Panc1 (cell line): Measurements from ENCODE around the gene MAPK8IP2. TPM values are rescaled to one million over a fixed set of nuclear protein-coding genes. Genes with fewer than 3 reads are reported as not detected.
"Not testable (repeated sequence)": the region's sequence is repeated elsewhere in the genome, so short reads cannot be mapped to it uniquely, and the experiment has no call there.

Experiments
- ATAC-seq: fragments of 200-7000 bp; cut with Tn5 transposase; 2 replicates; pipeline ENCODE4 v1.9.1; 2020; ENCODE audit warnings: mild to moderate bottlenecking, moderate library complexity
- BruUV-seq: library from RNA; stranded (reverse); fragments of 400-500 nt; replicated peaks from 2 replicates; lab custom pipeline; 2021; lab: Mats Ljungman, UMichigan
- CTCF ChIA-PET: fragments of 300-600 bp; sonication (Branson Sonifier 250); formaldehyde crosslinking; loops from one replicate; lab custom pipeline; 2022; ENCODE audit warnings: antibody characterized with exemption; lab: Charles Lee
- POLR2A ChIA-PET: fragments of 300-600 bp; sonication (Branson Sonifier 250); formaldehyde crosslinking; loops from one replicate; lab custom pipeline; 2022; ENCODE audit warnings: antibody characterized with exemption; lab: Charles Lee
- DNase-seq: peaks from one replicate; pipeline ENCODE4 v3.0.0-alpha.2; 2010; ENCODE audit warnings: low read depth, low spot score
- H3K27ac ChIP-seq: 2 replicates; pipeline ENCODE4 v1.5.1; 2011; ENCODE audit warnings: mild to moderate bottlenecking, low read length, inconsistent platforms
- H3K27me3 ChIP-seq: fragments of 200-500 bp; sonication (Bioruptor generic); 2 replicates; pipeline ENCODE4 v1.6.0; 2014; ENCODE audit warnings: low read length, inconsistent platforms; ENCODE audit not compliant: control insufficient read depth, insufficient read depth
- H3K36me3 ChIP-seq: fragments of 200-500 bp; sonication (Bioruptor generic); 2 replicates; pipeline ENCODE4 v1.5.1; 2014; ENCODE audit warnings: inconsistent platforms, mild to moderate bottlenecking, low read length, moderate library complexity; ENCODE audit not compliant: control insufficient read depth, insufficient read depth
- H3K4me1 ChIP-seq: 2 replicates; pipeline ENCODE4 v1.5.1; 2011; ENCODE audit warnings: inconsistent platforms, mild to moderate bottlenecking, low read length, moderate library complexity; ENCODE audit not compliant: control insufficient read depth, insufficient read depth
- H3K4me3 ChIP-seq, 2 experiments: 2 replicates each; pipeline ENCODE4 v1.5.1; 2011 to 2012; ENCODE audit warnings: low read depth in 2 of 2, low read length in 2 of 2, mild to moderate bottlenecking in 2 of 2, inconsistent platforms in 1 of 2, moderate library complexity in 1 of 2
- H3K9me3 ChIP-seq: fragments of 200-500 bp; sonication (Bioruptor generic); 2 replicates; pipeline ENCODE4 v1.5.1; 2014; ENCODE audit warnings: low read depth, mild to moderate bottlenecking, inconsistent platforms, low read length, moderate library complexity; ENCODE audit not compliant: control insufficient read depth, insufficient read depth
- CTCF ChIP-seq: fragments of 450-650 bp; IDR thresholded peaks from 2 replicates; pipeline ENCODE4 v1.5.1; 2017; ENCODE audit warnings: mild to moderate bottlenecking
- POLR2AphosphoS5 ChIP-seq: IDR thresholded peaks from 2 replicates; pipeline ENCODE4 v1.6.1; 2012; ENCODE audit warnings: mild to moderate bottlenecking, low read depth, low read length, moderate library complexity
- REST ChIP-seq, 2 experiments: IDR thresholded peaks; 2 replicates each; pipeline ENCODE4 v1.6.1; 2011 to 2012; ENCODE audit warnings: low read depth in 2 of 2, control low read depth in 1 of 2, low read length in 1 of 2, mild to moderate bottlenecking in 1 of 2, moderate library complexity in 1 of 2; ENCODE audit not compliant: insufficient read depth in 1 of 2
- SIN3A ChIP-seq: IDR thresholded peaks from 2 replicates; pipeline ENCODE4 v1.6.1; 2012; ENCODE audit warnings: low read depth, mild to moderate bottlenecking, low read length, moderate library complexity, borderline replicate concordance; ENCODE audit not compliant: insufficient read depth
- TCF7L2 ChIP-seq: IDR thresholded peaks from 2 replicates; pipeline ENCODE4 v1.6.1; 2011; ENCODE audit warnings: mild to moderate bottlenecking, low read depth, low read length, inconsistent platforms
- in situ Hi-C: cut with HindIII; loops from 2 replicates; pipeline ENCODE4 v1.10.0; 2016; ENCODE audit warnings: low sequenced_read_pairs, low pct_unique_long_range_greater_than_20kb
- intact Hi-C: fragments of 100-400 bp; cut with micrococcal nuclease; formaldehyde crosslinking; loops from one replicate; pipeline ENCODE4 v1.10.0; 2022; ENCODE audit not compliant: unreplicated experiment
- total RNA-seq: library from RNA; stranded (reverse); gene quantifications from one replicate; pipeline ENCODE4 v1.2.1, GENCODE V29; 2021; ENCODE audit not compliant: unreplicated experiment

MAPK8IP2 gene
- total RNA-seq, 1 experiment from 2014 or later, result 38.4 TPM

- no peak for TF ChIP-seq POLR2AphosphoS5
- TF ChIP-seq CTCF, result no peak
- no peak for TF ChIP-seq REST (IDR thresholded peaks at IDR 0.05; ENCODE audit: insufficient read depth in 1 of 2, low read depth in 2 of 2, low read length in 1 of 2)
- TF ChIP-seq SIN3A, result no peak
- TF ChIP-seq TCF7L2, result no peak
- intact Hi-C loops (no loop called here), in situ Hi-C loops (no loop called here)
- no peaks in the 10 kb centered on the region for H3K9me3 ChIP-seq
- ATAC-seq (no peak), DNase-seq (no peak)
- H3K27me3 ChIP-seq, result no peaks in the 10 kb centered on the region
- no peaks in the 10 kb centered on the region for H3K36me3 ChIP-seq
- BruUV-seq, result no TSS peak
- no peak overlapping the region for H3K27ac ChIP-seq
- H3K4me3 ChIP-seq, result no peak overlapping the region
- H3K4me1 ChIP-seq, result no peaks in the 10 kb centered on the region
- CTCF ChIA-PET, result no interaction called here
- POLR2A ChIA-PET, result interaction anchor here (0.5 kb wide), 1 partner anchor 468 kb away, joined by 3 read pairs; no protein-coding TSS in a partner anchor
Measured at GRCh38 chr22:50657925-50658324, 57.3 kb downstream of the MAPK8IP2 start.

- intact Hi-C loops, CTCF ChIA-PET, BruUV-seq, H3K36me3 ChIP-seq, H3K4me3 ChIP-seq, ATAC-seq, in situ Hi-C loops, H3K4me1 ChIP-seq, H3K27me3 ChIP-seq, H3K9me3 ChIP-seq, POLR2A ChIA-PET, DNase-seq, H3K27ac ChIP-seq: not testable (repeated sequence)
Measured at GRCh38 chr22:50659711-50660110, 59.1 kb downstream of the MAPK8IP2 start.

- CTCF ChIA-PET, result no interaction called here
- Histone ChIP-seq H3K4me3 (no peak overlapping the region), H3K36me3 (no peaks in the 10 kb centered on the region), H3K4me1 (no peaks in the 10 kb centered on the region), H3K27me3 (no peaks in the 10 kb centered on the region), H3K27ac (no peak overlapping the region), H3K9me3 (no peaks in the 10 kb centered on the region)
- ATAC-seq (no peak), DNase-seq (no peak)
- TF ChIP-seq SIN3A (no peak), REST (IDR thresholded peaks at IDR 0.05; ENCODE audit: insufficient read depth in 1 of 2, low read depth in 2 of 2, low read length in 1 of 2) (no peak), TCF7L2 (no peak), POLR2AphosphoS5 (no peak), CTCF (no peak)
- intact Hi-C loops (no loop called here), in situ Hi-C loops (no loop called here)
- POLR2A ChIA-PET, result no interaction called here
- BruUV-seq, result no TSS peak
Measured at GRCh38 chr22:50660306-50660705, 59.7 kb downstream of the MAPK8IP2 start.
